IPS-15b (cell line): ENCODE measurements around the gene PPIL4.

Experiments used
- H3K27me3 ChIP-seq: one replicate; pipeline ENCODE4 v1.6.1; 2013; ENCODE audit warnings: low read length; ENCODE audit not compliant: control insufficient read depth, insufficient read depth
- H3K36me3 ChIP-seq: one replicate; pipeline ENCODE4 v1.6.1; 2013; ENCODE audit warnings: low read length; ENCODE audit not compliant: control insufficient read depth, insufficient read depth
- H3K4me1 ChIP-seq: one replicate; pipeline ENCODE4 v1.6.1; 2013; ENCODE audit warnings: mild to moderate bottlenecking, low read length; ENCODE audit not compliant: control insufficient read depth, insufficient read depth
- H3K4me3 ChIP-seq: one replicate; pipeline ENCODE4 v1.5.1; 2013; ENCODE audit warnings: low read depth, low read length
- H3K9ac ChIP-seq: one replicate; pipeline ENCODE4 v1.6.1; 2013; ENCODE audit warnings: low read depth, mild to moderate bottlenecking, low read length
- H3K9me3 ChIP-seq: one replicate; pipeline ENCODE4 v1.6.1; 2013; ENCODE audit warnings: mild to moderate bottlenecking, low read length; ENCODE audit not compliant: control insufficient read depth, insufficient read depth

Gene PPIL4, protein sequence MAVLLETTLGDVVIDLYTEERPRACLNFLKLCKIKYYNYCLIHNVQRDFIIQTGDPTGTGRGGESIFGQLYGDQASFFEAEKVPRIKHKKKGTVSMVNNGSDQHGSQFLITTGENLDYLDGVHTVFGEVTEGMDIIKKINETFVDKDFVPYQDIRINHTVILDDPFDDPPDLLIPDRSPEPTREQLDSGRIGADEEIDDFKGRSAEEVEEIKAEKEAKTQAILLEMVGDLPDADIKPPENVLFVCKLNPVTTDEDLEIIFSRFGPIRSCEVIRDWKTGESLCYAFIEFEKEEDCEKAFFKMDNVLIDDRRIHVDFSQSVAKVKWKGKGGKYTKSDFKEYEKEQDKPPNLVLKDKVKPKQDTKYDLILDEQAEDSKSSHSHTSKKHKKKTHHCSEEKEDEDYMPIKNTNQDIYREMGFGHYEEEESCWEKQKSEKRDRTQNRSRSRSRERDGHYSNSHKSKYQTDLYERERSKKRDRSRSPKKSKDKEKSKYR

DNA sequence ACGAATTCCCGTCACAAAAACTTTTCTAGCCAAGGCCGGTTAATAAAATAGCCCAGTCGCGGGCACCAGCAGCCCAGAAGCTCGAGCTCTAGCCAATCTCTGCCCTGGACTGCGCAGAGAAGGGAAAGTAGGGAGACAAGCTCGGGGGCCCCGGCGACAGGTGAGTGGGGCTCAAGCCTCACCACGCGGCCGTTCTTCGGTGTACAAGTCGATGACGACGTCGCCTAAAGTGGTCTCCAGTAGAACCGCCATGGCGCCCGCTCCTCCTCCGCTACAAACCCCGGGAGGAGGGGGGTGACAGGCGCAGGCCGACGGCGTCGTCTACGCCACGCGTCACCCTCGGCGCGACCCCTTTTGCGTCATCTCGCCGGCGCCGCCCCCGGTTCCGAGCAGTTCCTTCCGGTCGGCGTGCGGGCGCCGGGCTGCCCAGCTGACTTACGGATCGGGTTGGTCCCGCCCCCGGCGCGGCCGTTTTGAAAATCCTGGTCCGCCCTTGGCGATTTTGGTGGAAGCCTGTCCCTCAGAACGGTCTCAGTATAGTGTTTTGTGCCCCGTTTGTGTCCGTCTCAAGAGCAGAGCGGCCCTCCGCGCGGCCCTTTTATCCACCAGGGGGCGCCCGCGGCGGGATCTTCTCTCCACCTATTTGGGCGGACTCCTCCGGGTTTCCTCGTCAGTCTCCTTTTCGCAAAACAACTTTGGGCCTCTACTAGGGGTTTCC lies at the start of gene PPIL4:
PPIL4 (minus strand) TSS at position 290 of the 718 bp plus-strand sequence; CDS start at position 252, 38 bp downstream.
- Histone ChIP-seq H3K36me3 (peaks cover 4% of the 10 kb centered on the region), H3K27me3 (no peaks in the 10 kb centered on the region), H3K4me1 (no peaks in the 10 kb centered on the region), H3K4me3 (peak within 1 kb of the TSS; percentile 90), H3K9me3 (no peaks in the 10 kb centered on the region), H3K9ac (peak within 1 kb of the TSS; percentile 89)

DNA sequence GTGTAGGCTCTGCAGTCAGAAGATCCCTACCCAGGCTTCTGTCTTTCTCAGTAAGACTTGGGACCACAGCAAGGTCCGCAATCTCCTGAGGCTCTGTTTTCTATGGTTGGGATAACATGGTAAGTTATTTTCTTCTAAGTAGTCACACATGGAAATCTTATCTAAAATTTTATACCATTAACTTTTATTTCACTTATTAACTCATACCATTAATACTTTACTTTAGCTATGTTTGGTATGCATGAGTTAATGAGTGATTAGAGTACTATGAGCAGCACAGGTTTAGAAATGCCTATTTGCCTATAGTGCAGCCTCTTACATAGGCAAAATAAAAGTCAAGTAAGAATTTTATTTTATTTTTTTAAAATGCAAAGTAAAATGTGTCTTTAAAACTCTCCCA lies 47.6 kb upstream of the PPIL4 start:
- no peaks in the 10 kb centered on the region for H3K27me3 ChIP-seq
- peaks cover 21% of the 10 kb centered on the region for H3K36me3 ChIP-seq
- H3K4me3 ChIP-seq: no peak overlapping the region
- H3K4me1 ChIP-seq: no peaks in the 10 kb centered on the region
- no peak overlapping the region for H3K9ac ChIP-seq
- H3K9me3 ChIP-seq: no peaks in the 10 kb centered on the region

DNA sequence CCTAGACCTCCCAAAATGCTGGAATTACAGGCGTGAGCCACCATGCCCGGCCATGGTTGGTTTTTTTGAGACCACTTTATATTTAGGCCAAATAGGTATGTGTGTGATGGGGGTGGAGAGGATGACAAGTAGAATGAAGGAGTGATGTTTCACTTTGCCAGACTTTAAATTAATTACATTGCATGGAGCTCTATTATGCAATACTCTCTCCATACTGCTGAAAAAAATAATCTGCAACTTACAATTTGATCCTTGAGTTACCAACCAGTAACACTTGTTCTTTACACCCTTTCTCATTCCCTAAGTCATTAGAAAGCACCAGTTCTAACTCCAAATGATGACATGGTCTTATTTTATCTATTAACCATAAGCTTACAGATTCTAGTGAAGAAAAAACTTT lies 47.1 kb upstream of the PPIL4 start:
- H3K36me3 ChIP-seq: peaks cover 21% of the 10 kb centered on the region
- no peaks in the 10 kb centered on the region for H3K9me3 ChIP-seq
- H3K9ac ChIP-seq: no peak overlapping the region
- no peaks in the 10 kb centered on the region for H3K4me1 ChIP-seq
- no peak overlapping the region for H3K4me3 ChIP-seq
- H3K27me3 ChIP-seq: no peaks in the 10 kb centered on the region

- Histone ChIP-seq H3K9me3 (no peaks in the 10 kb centered on the region), H3K9ac (no peak overlapping the region), H3K27me3 (no peaks in the 10 kb centered on the region), H3K4me1 (no peaks in the 10 kb centered on the region), H3K36me3 (peaks cover 4% of the 10 kb centered on the region), H3K4me3 (no peak overlapping the region)
Observed at GRCh38 chr6:149586149-149586548, 40.3 kb upstream of the PPIL4 start.

DNA sequence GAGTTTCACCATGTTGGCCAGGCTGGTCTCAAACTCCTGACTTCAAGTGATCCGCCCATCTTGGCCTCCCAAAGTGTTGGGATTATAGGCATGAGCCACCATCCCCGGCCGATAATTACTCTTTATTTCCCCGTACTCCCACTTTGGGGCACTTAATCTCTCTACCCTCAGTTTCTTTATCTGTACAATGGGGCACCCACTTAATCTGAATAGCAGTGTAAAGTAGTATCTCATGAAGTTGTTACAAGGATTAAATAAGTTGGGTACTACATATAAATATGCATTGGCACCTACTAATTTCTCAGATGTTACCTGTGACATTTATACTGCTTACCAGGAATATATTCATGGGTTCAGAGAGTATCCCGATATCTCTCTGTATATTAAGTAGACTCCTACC lies 35.5 kb upstream of the PPIL4 start:
- no peaks in the 10 kb centered on the region for H3K4me1 ChIP-seq
- H3K4me3 ChIP-seq: no peak overlapping the region
- H3K36me3 ChIP-seq: peaks cover 3% of the 10 kb centered on the region
- H3K9ac ChIP-seq: no peak overlapping the region
- H3K27me3 ChIP-seq: no peaks in the 10 kb centered on the region
- H3K9me3 ChIP-seq: no peaks in the 10 kb centered on the region

GRCh38 chr6:149580880-149581279 lies 35.0 kb upstream of the PPIL4 start:
- H3K9ac ChIP-seq: no peak overlapping the region
- peaks cover 3% of the 10 kb centered on the region for H3K36me3 ChIP-seq
- H3K4me3 ChIP-seq: no peak overlapping the region
- H3K27me3 ChIP-seq: no peaks in the 10 kb centered on the region
- H3K4me1 ChIP-seq: no peaks in the 10 kb centered on the region
- H3K9me3 ChIP-seq: no peaks in the 10 kb centered on the region

- Histone ChIP-seq H3K4me1 (no peaks in the 10 kb centered on the region), H3K4me3 (no peak overlapping the region), H3K27me3 (peaks cover 3% of the 10 kb centered on the region), H3K36me3 (no peaks in the 10 kb centered on the region), H3K9me3 (no peaks in the 10 kb centered on the region), H3K9ac (no peak overlapping the region)
Observed at GRCh38 chr6:149567945-149568585, 22.2 kb upstream of the PPIL4 start.

- Histone ChIP-seq H3K9me3 (no peaks in the 10 kb centered on the region), H3K36me3 (no peaks in the 10 kb centered on the region), H3K9ac (no peak overlapping the region), H3K4me1 (no peaks in the 10 kb centered on the region), H3K4me3 (peak overlapping the region; percentile 95), H3K27me3 (peaks cover 3% of the 10 kb centered on the region)
Observed at GRCh38 chr6:149567194-149567586, 21.3 kb upstream of the PPIL4 start.

DNA sequence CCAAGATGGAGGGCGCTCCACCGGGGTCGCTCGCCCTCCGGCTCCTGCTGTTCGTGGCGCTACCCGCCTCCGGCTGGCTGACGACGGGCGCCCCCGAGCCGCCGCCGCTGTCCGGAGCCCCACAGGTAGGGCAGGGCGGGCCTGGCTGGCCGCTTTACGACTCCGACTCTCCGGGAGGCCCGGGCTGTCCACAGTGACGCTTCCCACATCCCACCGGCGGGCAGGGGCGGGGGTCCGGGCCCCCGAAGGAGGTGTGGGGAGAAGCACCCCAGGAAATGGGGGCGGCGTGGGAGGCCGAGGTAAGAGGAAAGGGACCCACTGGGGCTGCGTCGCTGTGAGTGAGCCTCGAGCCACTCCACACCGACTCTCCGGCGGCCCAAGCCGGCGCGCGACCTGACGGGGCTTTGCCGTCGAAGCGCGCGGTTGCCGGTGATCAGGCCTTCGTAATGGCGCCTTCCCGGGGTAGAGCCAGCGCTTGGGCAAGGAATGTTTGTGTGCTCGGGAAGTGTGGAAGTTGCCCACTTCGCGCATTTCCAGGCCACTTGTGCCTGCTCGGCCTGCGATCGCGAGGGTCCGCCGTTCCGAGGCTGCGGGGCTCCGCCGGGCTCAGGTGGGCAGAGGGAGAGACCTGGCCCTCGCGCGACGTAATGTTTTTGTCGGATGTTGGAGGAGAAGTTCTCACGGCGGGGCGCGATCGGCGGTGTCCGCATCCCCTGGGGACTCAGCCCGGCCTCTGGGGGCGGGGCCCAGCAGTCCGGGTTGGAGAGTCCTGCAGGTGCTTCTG lies 20.8 kb upstream of the PPIL4 start:
- peaks cover 3% of the 10 kb centered on the region for H3K27me3 ChIP-seq
- peak overlapping the region; percentile 95 for H3K4me3 ChIP-seq
- peak overlapping the region; percentile 79 for H3K9ac ChIP-seq
- no peaks in the 10 kb centered on the region for H3K36me3 ChIP-seq
- H3K9me3 ChIP-seq: no peaks in the 10 kb centered on the region
- no peaks in the 10 kb centered on the region for H3K4me1 ChIP-seq

GRCh38 chr6:149565527-149566409 lies 19.9 kb upstream of the PPIL4 start, which contains the start of gene GINM1:
TSS of gene GINM1 (plus strand) at chr6:149566375. CDS start at chr6:149566415, 40 bp downstream.
- H3K27me3 ChIP-seq: peaks cover 3% of the 10 kb centered on the region
- peak within 1 kb of the TSS; percentile 79 for H3K9ac ChIP-seq
- no peaks in the 10 kb centered on the region for H3K9me3 ChIP-seq
- no peaks in the 10 kb centered on the region for H3K36me3 ChIP-seq
- H3K4me3 ChIP-seq: peak within 1 kb of the TSS; percentile 95
- no peaks in the 10 kb centered on the region for H3K4me1 ChIP-seq
